HEK293 (cell line): Measurements from ENCODE around the gene RAI14.

Experiments used
- CTCF ChIA-PET: fragments of 350-600 bp; formaldehyde crosslinking; extraction: SDS; loops from one replicate; lab custom pipeline; 2021; ENCODE audit warnings: antibody characterized with exemption; lab: Yijun Ruan, JAX
- POLR2A ChIA-PET: fragments of 300-600 bp; formaldehyde crosslinking; extraction: SDS; loops from one replicate; lab custom pipeline; 2020; ENCODE audit warnings: antibody characterized with exemption, inconsistent platforms; lab: Yijun Ruan, JAX
- H3K27ac ChIP-seq: fragments of 200-500 bp; sonication (Bioruptor generic); 2 replicates; pipeline ENCODE4 v1.5.1; 2014; ENCODE audit warnings: low read depth, low read length, control low read depth, inconsistent platforms; ENCODE audit errors: extremely low read depth
- H3K36me3 ChIP-seq, 2 experiments: fragments of 200-500 bp in 1 of 2; sonication (Bioruptor generic) in 1 of 2; 1 replicate in 1 of 2; 2 replicates in 1 of 2; pipeline ENCODE4 v1.5.1; 2014 to 2017; ENCODE audit warnings: inconsistent platforms in 2 of 2, low read length in 2 of 2; ENCODE audit not compliant: control insufficient read depth in 2 of 2, insufficient read depth in 1 of 2
- H3K4me1 ChIP-seq: fragments of 200-500 bp; sonication (Bioruptor generic); 2 replicates; pipeline ENCODE4 v1.5.1; 2014; ENCODE audit warnings: mild to moderate bottlenecking, low read length, inconsistent platforms; ENCODE audit not compliant: control insufficient read depth, insufficient read depth
- H3K4me3 ChIP-seq: 2 replicates; pipeline ENCODE4 v1.5.1; 2011; ENCODE audit warnings: low read depth, mild to moderate bottlenecking, control low read depth, low read length, moderate library complexity
- H3K9me3 ChIP-seq: fragments of 200-500 bp; sonication (Bioruptor generic); 2 replicates; pipeline ENCODE4 v1.5.1; 2014; ENCODE audit warnings: low read depth, low read length, inconsistent platforms; ENCODE audit not compliant: control insufficient read depth, insufficient read depth
- EGR2 ChIP-seq: fragments of 450-650 bp; formaldehyde crosslinking; IDR thresholded peaks from 2 replicates; pipeline ENCODE4 v1.5.1; 2016; ENCODE audit warnings: low read depth, missing biosample characterization, missing genetic modification characterization
- PATZ1 ChIP-seq: fragments of 450-650 bp; formaldehyde crosslinking; IDR thresholded peaks from 2 replicates; pipeline ENCODE4 v1.5.1; 2016; ENCODE audit warnings: missing biosample characterization, missing genetic modification characterization
- SCRT1 ChIP-seq: fragments of 450-650 bp; formaldehyde crosslinking; IDR thresholded peaks from 2 replicates; pipeline ENCODE4 v1.5.1; 2016; ENCODE audit warnings: missing biosample characterization, missing genetic modification characterization, borderline replicate concordance
- ZBTB11 ChIP-seq: fragments of 450-650 bp; formaldehyde crosslinking; conservative IDR thresholded peaks from 2 replicates; pipeline ENCODE4 v1.5.1; 2016; ENCODE audit warnings: low read depth, missing biosample characterization, missing genetic modification characterization
- ZBTB21 ChIP-seq: fragments of 450-650 bp; formaldehyde crosslinking; IDR thresholded peaks from 2 replicates; pipeline ENCODE4 v1.5.1; 2017; ENCODE audit warnings: missing biosample characterization, missing genetic modification characterization
- ZEB2 ChIP-seq: fragments of 450-650 bp; formaldehyde crosslinking; IDR thresholded peaks from 2 replicates; pipeline ENCODE4 v1.5.1; 2016; ENCODE audit warnings: missing biosample characterization, missing genetic modification characterization
- ZFP37 ChIP-seq: fragments of 450-650 bp; formaldehyde crosslinking; IDR thresholded peaks from 2 replicates; pipeline ENCODE4 v1.5.1; 2016; ENCODE audit warnings: missing biosample characterization, missing genetic modification characterization
- ZIC2 ChIP-seq: fragments of 450-650 bp; formaldehyde crosslinking; IDR thresholded peaks from 2 replicates; pipeline ENCODE4 v1.5.1; 2016; ENCODE audit warnings: missing biosample characterization, missing genetic modification characterization
- ZNF19 ChIP-seq: fragments of 450-650 bp; formaldehyde crosslinking; IDR thresholded peaks from 2 replicates; pipeline ENCODE4; 2016; ENCODE audit warnings: missing biosample characterization, missing genetic modification characterization, low read depth
- ZNF266 ChIP-seq: fragments of 450-650 bp; formaldehyde crosslinking; IDR thresholded peaks from 2 replicates; pipeline ENCODE4 v1.5.1; 2016; ENCODE audit warnings: missing biosample characterization, missing genetic modification characterization, low read depth
- ZNF311 ChIP-seq: fragments of 450-650 bp; formaldehyde crosslinking; IDR thresholded peaks from 2 replicates; pipeline ENCODE4 v1.5.1; 2017; ENCODE audit warnings: missing biosample characterization, missing genetic modification characterization, borderline replicate concordance
- ZNF324 ChIP-seq: fragments of 450-650 bp; formaldehyde crosslinking; IDR thresholded peaks from 2 replicates; pipeline ENCODE4 v1.5.1; 2016; ENCODE audit warnings: missing biosample characterization, missing genetic modification characterization
- ZNF354C ChIP-seq: fragments of 450-650 bp; formaldehyde crosslinking; IDR thresholded peaks from 2 replicates; pipeline ENCODE4 v1.5.1; 2016; ENCODE audit warnings: missing biosample characterization, missing genetic modification characterization, low read depth, borderline replicate concordance
- ZNF366 ChIP-seq: fragments of 450-650 bp; formaldehyde crosslinking; conservative IDR thresholded peaks from 2 replicates; pipeline ENCODE4 v1.5.1; 2016; ENCODE audit warnings: missing biosample characterization, missing genetic modification characterization
- ZNF426 ChIP-seq: fragments of 450-650 bp; formaldehyde crosslinking; IDR thresholded peaks from 2 replicates; pipeline ENCODE4 v1.5.1; 2017; ENCODE audit warnings: missing biosample characterization, missing genetic modification characterization, mild to moderate bottlenecking, inconsistent platforms, moderate library complexity
- ZNF521 ChIP-seq: fragments of 450-650 bp; formaldehyde crosslinking; IDR thresholded peaks from 2 replicates; pipeline ENCODE4 v1.5.1; 2017; ENCODE audit warnings: missing biosample characterization, mild to moderate bottlenecking, missing genetic modification characterization
- ZNF670 ChIP-seq: fragments of 450-650 bp; formaldehyde crosslinking; IDR thresholded peaks from 2 replicates; pipeline ENCODE4 v1.5.1; 2016; ENCODE audit warnings: missing biosample characterization, missing genetic modification characterization, low read depth
- ZNF701 ChIP-seq: fragments of 450-650 bp; formaldehyde crosslinking; IDR thresholded peaks from 2 replicates; pipeline ENCODE4 v1.5.1; 2016; ENCODE audit warnings: missing biosample characterization, missing genetic modification characterization
- ZNF707 ChIP-seq: fragments of 450-650 bp; formaldehyde crosslinking; IDR thresholded peaks from 2 replicates; pipeline ENCODE4 v1.5.1; 2016; ENCODE audit warnings: missing biosample characterization, missing genetic modification characterization
- TF ChIP-seq, protein P1 (sequence below): fragments of 450-650 bp; formaldehyde crosslinking; IDR thresholded peaks from 2 replicates; pipeline ENCODE4 v1.5.1; 2017; ENCODE audit warnings: missing biosample characterization, missing genetic modification characterization
- TF ChIP-seq, protein P2 (sequence below): fragments of 450-650 bp; formaldehyde crosslinking; IDR thresholded peaks from 2 replicates; pipeline ENCODE4 v1.5.1; 2016; ENCODE audit warnings: missing biosample characterization, missing genetic modification characterization

The RAI14 gene

DNA sequence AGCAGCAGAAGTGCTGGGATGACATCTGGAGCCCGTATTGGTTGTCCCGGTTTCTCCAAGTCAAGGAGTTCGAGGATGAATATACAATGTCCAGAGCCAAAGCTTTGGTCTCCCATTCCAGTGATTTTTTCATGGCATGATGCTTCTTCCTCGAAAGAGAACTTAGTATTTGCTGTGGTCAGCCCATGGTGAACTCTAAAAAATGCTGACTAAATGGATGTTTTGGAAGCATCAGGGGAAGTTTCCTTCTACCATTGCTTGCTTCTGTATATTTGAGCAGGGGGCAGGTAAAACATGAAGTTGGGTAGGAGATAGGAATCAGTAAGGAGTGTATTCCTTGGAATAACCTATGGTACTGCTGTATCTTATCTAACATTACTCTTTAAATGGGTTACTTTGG lies 191.4 kb downstream of the RAI14 start (continued):
- no peak for TF ChIP-seq ZNF324 (tag by site-specific recombination)

GRCh38 chr5:34848230-34848629 lies 192.1 kb downstream of the RAI14 start:
- ChIA-PET CTCF (interaction anchor here (0.5 to 1.0 kb wide), 3 partner anchors 14 to 110 kb away, joined by 3 read pairs; no protein-coding TSS in a partner anchor), POLR2A (interaction anchor here (1.4 kb wide), 1 partner anchor 9 kb away, joined by 5 read pairs; the partner anchor contains the start of gene TTC23L)
- Histone ChIP-seq H3K36me3 (no peaks in the 10 kb centered on the region), H3K27ac (no peak overlapping the region), H3K4me1 (no peaks in the 10 kb centered on the region), H3K9me3 (no peaks in the 10 kb centered on the region), H3K4me3 (no peak overlapping the region)
- TF ChIP-seq ZNF707 (tag by site-specific recombination) (no peak), ZNF670 (tag by site-specific recombination) (no peak), ZNF426 (tag by site-specific recombination) (no peak), ZNF366 (tag by site-specific recombination) (no peak)

DNA sequence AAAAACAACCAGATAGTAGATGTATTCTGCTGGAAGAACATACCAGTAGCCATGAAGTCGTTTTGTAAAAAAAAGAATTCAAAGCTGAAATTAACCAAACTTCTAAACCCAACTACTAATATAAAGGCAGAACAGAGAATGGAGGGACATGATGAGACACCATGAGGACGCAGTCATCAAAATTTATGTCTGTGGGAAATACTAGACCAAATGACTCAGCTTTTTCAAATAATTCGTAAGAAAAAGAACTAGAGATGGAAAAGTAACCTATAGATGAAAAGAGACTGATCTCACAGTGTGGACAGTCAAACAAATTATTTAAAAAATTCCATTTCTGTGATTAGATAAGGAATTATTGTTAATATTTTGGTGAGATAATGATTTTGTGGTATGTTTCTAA lies 193.1 kb downstream of the RAI14 start:
- Histone ChIP-seq H3K36me3 (no peaks in the 10 kb centered on the region), H3K27ac (no peak overlapping the region), H3K9me3 (no peaks in the 10 kb centered on the region), H3K4me3 (no peak overlapping the region), H3K4me1 (peaks cover 5% of the 10 kb centered on the region)
- TF ChIP-seq, protein P1, sequence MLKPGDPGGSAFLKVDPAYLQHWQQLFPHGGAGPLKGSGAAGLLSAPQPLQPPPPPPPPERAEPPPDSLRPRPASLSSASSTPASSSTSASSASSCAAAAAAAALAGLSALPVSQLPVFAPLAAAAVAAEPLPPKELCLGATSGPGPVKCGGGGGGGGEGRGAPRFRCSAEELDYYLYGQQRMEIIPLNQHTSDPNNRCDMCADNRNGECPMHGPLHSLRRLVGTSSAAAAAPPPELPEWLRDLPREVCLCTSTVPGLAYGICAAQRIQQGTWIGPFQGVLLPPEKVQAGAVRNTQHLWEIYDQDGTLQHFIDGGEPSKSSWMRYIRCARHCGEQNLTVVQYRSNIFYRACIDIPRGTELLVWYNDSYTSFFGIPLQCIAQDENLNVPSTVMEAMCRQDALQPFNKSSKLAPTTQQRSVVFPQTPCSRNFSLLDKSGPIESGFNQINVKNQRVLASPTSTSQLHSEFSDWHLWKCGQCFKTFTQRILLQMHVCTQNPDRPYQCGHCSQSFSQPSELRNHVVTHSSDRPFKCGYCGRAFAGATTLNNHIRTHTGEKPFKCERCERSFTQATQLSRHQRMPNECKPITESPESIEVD (tag by site-specific recombination), result no peak
- TF ChIP-seq ZBTB21 (tag by site-specific recombination) (no peak), EGR2 (tag by site-specific recombination) (no peak), ZBTB11 (tag by site-specific recombination) (no peak), ZNF354C (no peak), PATZ1 (tag by site-specific recombination) (no peak), ZNF701 (tag by site-specific recombination) (no peak), ZFP37 (tag by site-specific recombination) (no peak), ZNF311 (tag by site-specific recombination) (no peak), ZNF521 (tag by site-specific recombination) (no peak), SCRT1 (tag by site-specific recombination) (no peak), ZIC2 (no peak), ZNF266 (tag by site-specific recombination) (no peak), ZNF19 (tag by site-specific recombination) (no peak), ZEB2 (tag by site-specific recombination) (no peak)
- TF ChIP-seq, protein P2, sequence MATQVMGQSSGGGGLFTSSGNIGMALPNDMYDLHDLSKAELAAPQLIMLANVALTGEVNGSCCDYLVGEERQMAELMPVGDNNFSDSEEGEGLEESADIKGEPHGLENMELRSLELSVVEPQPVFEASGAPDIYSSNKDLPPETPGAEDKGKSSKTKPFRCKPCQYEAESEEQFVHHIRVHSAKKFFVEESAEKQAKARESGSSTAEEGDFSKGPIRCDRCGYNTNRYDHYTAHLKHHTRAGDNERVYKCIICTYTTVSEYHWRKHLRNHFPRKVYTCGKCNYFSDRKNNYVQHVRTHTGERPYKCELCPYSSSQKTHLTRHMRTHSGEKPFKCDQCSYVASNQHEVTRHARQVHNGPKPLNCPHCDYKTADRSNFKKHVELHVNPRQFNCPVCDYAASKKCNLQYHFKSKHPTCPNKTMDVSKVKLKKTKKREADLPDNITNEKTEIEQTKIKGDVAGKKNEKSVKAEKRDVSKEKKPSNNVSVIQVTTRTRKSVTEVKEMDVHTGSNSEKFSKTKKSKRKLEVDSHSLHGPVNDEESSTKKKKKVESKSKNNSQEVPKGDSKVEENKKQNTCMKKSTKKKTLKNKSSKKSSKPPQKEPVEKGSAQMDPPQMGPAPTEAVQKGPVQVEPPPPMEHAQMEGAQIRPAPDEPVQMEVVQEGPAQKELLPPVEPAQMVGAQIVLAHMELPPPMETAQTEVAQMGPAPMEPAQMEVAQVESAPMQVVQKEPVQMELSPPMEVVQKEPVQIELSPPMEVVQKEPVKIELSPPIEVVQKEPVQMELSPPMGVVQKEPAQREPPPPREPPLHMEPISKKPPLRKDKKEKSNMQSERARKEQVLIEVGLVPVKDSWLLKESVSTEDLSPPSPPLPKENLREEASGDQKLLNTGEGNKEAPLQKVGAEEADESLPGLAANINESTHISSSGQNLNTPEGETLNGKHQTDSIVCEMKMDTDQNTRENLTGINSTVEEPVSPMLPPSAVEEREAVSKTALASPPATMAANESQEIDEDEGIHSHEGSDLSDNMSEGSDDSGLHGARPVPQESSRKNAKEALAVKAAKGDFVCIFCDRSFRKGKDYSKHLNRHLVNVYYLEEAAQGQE (tag by site-specific recombination), result no peak
- CTCF ChIA-PET, result interaction anchor here (1.0 to 1.1 kb wide), 2 partner anchors 19 to 57 kb away, joined by 3 read pairs; no protein-coding TSS in a partner anchor
- POLR2A ChIA-PET, result no interaction called here
